Upper lobe of left lung (tissue), 6 donors: ENCODE results near the gene AIMP2. TPM values are rescaled to one million over a fixed set of nuclear protein-coding genes. Genes with fewer than 3 reads are reported as not detected.

ENCODE experiments used
- ATAC-seq, 2 donors: fragments of 200-7000 bp; cut with Tn5 transposase; one replicate each; pipeline ENCODE4 v1.9.1; 2022; ENCODE audit warnings: mild to moderate bottlenecking in 2 of 2, moderate library complexity in 2 of 2; ENCODE audit not compliant: low FRiP score in 2 of 2
- DNase-seq, 2 donors: peaks; one replicate each; pipeline ENCODE4 v3.0.0-alpha.2; 2019 to 2020
- H3K27ac ChIP-seq, 4 donors: fragments of 200-600 bp; sonication (generic); one replicate each; pipeline ENCODE4 v1.5.1; 2016 to 2019
- H3K27me3 ChIP-seq, 4 donors: fragments of 200-600 bp; sonication (generic); one replicate each; pipeline ENCODE4 v1.5.1; 2017 to 2019
- H3K36me3 ChIP-seq, 4 donors: fragments of 200-600 bp; sonication (generic); one replicate each; pipeline ENCODE4 v1.5.1; 2016 to 2019
- H3K4me1 ChIP-seq, 4 donors: fragments of 200-600 bp; sonication (generic); one replicate each; pipeline ENCODE4 v1.5.1; 2018 to 2019
- H3K4me3 ChIP-seq, 4 donors: fragments of 200-600 bp; sonication (generic); one replicate each; pipeline ENCODE4 v1.5.1; 2017 to 2019; ENCODE audit warnings: mild to moderate bottlenecking in 2 of 4, moderate library complexity in 1 of 4
- H3K9me3 ChIP-seq, 4 donors: fragments of 200-600 bp; sonication (generic); one replicate each; pipeline ENCODE4 v1.5.1; 2018 to 2019
- EP300 ChIP-seq, 4 donors: sonication (generic); formaldehyde crosslinking; IDR thresholded peaks; one replicate each; pipeline ENCODE4 v1.5.1; 2017; ENCODE audit warnings: antibody characterized with exemption in 4 of 4, control low read depth in 2 of 4
- POLR2A ChIP-seq, 4 donors: fragments of 450-650 bp; IDR thresholded peaks; one replicate each; pipeline ENCODE4 v1.5.1; 2016 to 2017; ENCODE audit warnings: antibody characterized with exemption in 4 of 4, mild to moderate bottlenecking in 2 of 4
- POLR2AphosphoS5 ChIP-seq, 2 donors: sonication (generic); formaldehyde crosslinking; IDR thresholded peaks; one replicate each; pipeline ENCODE4 v1.5.1; 2017; ENCODE audit warnings: antibody characterized with exemption in 2 of 2
- WGBS, 2 donors: methylation state at CpG; one replicate each; pipeline ENCODE4 v1.1.5; 2017 to 2018; 5-methylcytosine and 5-hydroxymethylcytosine counted together
- total RNA-seq, 6 donors: library from RNA; depleted of rRNA in 4 of 6; stranded (reverse); fragments of >200 nt in 4 of 6; gene quantifications; one replicate each; pipeline versions ENCODE4 v1.1.0 to v1.2.1, GENCODE V29; 2016 to 2021
- TF ChIP-seq, protein P1 (sequence below), 6 experiments: fragments of 450-650 bp in 4 of 6; fragments of 200-600 bp in 2 of 6; sonication (generic) in 2 of 6; IDR thresholded peaks; one replicate each; pipeline ENCODE4 v1.5.1; 2016 to 2019; ENCODE audit warnings: antibody characterized with exemption in 6 of 6
- donor health status: DM: no; HTN: no; CAD: no; lungs with moderate emphysema.
- donor health status: DM: no; HTN: yes; CAD: no; lungs with severe emphysema.

Gene AIMP2
- total RNA-seq, 6 donors from 2014 or later = 8.4 to 58.1 (median 25.3) TPM

DNA sequence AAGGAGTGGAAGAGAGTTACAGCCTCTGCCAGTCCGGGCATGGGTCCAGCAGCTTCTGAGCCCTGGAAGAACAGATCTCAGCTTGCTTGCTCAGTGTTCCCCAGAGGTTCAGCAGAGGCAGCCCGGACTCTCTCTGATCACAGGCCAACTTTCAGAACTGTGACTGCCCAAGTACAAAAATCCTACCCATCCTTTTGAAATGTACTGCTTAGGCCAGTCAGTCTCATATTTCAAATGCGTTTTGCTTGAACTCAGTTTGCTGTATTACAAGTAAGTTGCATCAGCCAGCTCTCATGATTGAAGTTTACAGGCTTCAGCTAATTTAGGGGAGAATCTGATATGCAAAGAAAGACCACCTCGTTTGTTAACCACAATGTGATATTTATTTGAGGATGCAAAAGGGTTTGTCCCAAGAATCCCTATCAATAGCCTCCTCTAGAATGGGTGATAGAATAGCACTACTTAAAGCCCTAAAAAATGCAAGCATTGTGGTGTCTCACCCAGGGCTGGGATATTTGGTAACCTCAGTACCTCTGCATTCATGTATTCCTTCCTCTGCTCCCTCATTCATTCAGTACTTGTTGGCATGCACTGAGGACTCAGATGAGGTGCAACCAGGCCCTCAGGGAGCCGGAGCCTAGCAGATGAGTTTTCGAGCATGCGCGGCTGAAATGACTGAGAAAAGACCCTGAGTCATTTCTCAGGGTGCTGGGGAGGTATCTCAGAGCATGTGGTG, 7.0 kb downstream of the AIMP2 start:
- 80 to 81% methylated on average over 8 of the region's 8 CpGs for WGBS, 2 donors
- peaks cover 7 to 22% (median 19%) of the 10 kb centered on the region in 4 donors for H3K4me1 ChIP-seq
- H3K27me3 ChIP-seq = no peaks in the 10 kb centered on the region
- H3K27ac ChIP-seq = peak overlapping the region; percentile 3 to 46 (median 32)
- H3K4me3 ChIP-seq = no peak overlapping the region
- DNase-seq = peak in 1 of 2 donors; percentile 67
- peak; percentile 41 to 77 for ATAC-seq
- H3K9me3 ChIP-seq = no peaks in the 10 kb centered on the region
- H3K36me3 ChIP-seq = peaks cover 18 to 60% (median 47%) of the 10 kb centered on the region in 4 donors
- TF ChIP-seq, protein P1, sequence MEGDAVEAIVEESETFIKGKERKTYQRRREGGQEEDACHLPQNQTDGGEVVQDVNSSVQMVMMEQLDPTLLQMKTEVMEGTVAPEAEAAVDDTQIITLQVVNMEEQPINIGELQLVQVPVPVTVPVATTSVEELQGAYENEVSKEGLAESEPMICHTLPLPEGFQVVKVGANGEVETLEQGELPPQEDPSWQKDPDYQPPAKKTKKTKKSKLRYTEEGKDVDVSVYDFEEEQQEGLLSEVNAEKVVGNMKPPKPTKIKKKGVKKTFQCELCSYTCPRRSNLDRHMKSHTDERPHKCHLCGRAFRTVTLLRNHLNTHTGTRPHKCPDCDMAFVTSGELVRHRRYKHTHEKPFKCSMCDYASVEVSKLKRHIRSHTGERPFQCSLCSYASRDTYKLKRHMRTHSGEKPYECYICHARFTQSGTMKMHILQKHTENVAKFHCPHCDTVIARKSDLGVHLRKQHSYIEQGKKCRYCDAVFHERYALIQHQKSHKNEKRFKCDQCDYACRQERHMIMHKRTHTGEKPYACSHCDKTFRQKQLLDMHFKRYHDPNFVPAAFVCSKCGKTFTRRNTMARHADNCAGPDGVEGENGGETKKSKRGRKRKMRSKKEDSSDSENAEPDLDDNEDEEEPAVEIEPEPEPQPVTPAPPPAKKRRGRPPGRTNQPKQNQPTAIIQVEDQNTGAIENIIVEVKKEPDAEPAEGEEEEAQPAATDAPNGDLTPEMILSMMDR (IDR thresholded peaks at IDR 0.05) = no peak
- peak in 1 of 4 donors; percentile 19 for TF ChIP-seq POLR2A (IDR thresholded peaks at IDR 0.05)
- TF ChIP-seq POLR2AphosphoS5 (IDR thresholded peaks at IDR 0.05) = no peak
- TF ChIP-seq EP300 (IDR thresholded peaks at IDR 0.05) = no peak

DNA sequence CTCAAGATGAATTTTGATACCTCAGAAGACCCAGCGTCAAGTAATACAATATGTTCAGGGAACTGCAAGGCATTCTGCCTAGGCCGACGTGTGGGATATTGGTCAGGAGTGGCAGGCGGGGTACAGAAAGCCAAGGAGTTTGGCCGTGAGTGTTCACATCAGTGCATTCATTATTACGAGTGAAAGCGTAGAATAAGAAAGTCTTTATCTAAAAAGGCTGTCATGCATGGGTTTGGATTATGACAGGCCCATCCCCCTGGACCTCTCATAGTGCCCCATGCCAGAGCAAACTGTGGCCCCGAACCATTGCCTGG, 7.5 kb downstream of the AIMP2 start:
- Histone ChIP-seq H3K27ac (peak overlapping the region in 1 of 4 donors; percentile 3), H3K4me3 (no peak overlapping the region), H3K9me3 (no peaks in the 10 kb centered on the region), H3K27me3 (no peaks in the 10 kb centered on the region), H3K4me1 (peaks cover 5 to 20% (median 18%) of the 10 kb centered on the region in 4 donors), H3K36me3 (peaks cover 18 to 65% (median 52%) of the 10 kb centered on the region in 4 donors)
- DNase-seq = no peak
- TF ChIP-seq, protein P1 (IDR thresholded peaks at IDR 0.05) = no peak
- TF ChIP-seq POLR2AphosphoS5 (IDR thresholded peaks at IDR 0.05) (no peak), EP300 (IDR thresholded peaks at IDR 0.05) (no peak), POLR2A (IDR thresholded peaks at IDR 0.05) (no peak)
- 93 to 94% methylated on average over 8 of the region's 8 CpGs for WGBS, 2 donors
- no peak for ATAC-seq

DNA sequence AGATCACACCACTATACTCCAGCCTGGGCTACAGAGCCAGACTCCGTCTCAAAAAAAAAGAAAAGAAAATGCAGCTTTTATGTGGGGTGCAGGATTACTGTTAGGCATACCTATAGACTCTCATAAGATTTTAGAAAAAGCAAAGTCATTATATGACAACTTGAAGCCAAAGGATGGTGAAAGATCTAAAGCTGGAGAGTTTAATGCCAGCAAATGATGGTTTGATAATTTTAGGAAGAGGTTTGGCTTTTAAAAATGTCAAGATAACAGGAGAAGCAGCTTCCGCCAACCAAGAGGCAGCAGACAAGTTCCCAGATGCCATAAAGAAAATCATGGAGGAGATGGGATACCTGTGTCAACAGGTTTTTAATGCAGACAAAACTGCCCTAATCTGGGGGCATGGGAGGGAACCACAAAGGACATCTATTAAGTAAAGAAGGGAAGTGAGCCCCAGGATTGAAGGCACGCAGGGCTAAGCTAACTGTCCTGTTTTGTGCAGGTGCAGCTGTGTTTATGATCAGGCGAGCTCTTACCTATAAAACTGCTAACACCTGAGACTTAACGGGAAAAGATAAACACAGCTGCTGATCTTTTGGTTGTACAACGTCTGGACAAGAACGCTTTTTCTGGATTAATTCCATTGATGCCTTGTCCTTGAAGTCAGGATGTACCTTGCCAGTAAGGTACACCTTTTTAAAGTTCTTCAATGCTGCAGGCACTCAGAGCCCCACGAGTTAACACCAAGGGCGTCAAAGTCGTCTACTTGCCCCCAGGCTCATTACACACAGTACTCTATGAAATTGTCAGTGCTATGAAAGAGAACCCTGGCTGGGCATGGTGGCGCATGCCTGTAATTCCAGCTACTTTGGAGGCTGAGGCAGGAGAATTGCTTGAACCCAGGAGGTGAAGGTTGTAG, 11.6 kb downstream of the AIMP2 start:
- TF ChIP-seq POLR2AphosphoS5 (IDR thresholded peaks at IDR 0.05) = no peak
- TF ChIP-seq POLR2A (IDR thresholded peaks at IDR 0.05) = no peak
- TF ChIP-seq, protein P1 (IDR thresholded peaks at IDR 0.05) = no peak
- no peak for TF ChIP-seq EP300 (IDR thresholded peaks at IDR 0.05)
- peaks cover under 1 to 7% (median 4%) of the 10 kb centered on the region in 4 donors for H3K4me1 ChIP-seq
- DNase-seq = no peak
- ATAC-seq = no peak
- H3K27ac ChIP-seq = no peak overlapping the region
- no peak overlapping the region for H3K4me3 ChIP-seq
- H3K27me3 ChIP-seq = no peaks in the 10 kb centered on the region
- 85 to 90% methylated on average over 11 of the region's 11 CpGs for WGBS, 2 donors
- H3K9me3 ChIP-seq = no peaks in the 10 kb centered on the region
- peaks cover 43 to 100% (median 85%) of the 10 kb centered on the region in 4 donors for H3K36me3 ChIP-seq

DNA sequence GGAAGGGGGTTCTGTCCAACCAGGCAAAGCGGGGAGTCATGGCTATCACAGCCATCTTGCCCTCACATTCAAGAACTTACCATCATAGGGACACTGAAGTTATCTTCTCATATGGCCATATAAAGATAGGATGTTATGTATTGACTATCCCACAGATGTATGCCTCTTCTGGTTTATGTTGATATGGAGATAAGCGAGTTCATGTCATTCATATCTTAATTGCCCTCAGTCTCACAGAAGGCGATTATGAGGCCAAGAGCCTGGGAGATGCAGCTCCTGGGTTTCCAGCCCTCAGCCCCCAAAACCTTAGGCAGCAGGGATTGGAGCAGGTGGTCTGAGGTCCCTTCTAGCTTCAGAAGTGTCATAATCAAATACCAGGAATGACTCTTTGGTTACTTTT, 13.6 kb downstream of the AIMP2 start:
- 93 to 100% methylated on average over 3 of the region's 3 CpGs for WGBS, 2 donors
- no peak for ATAC-seq
- H3K27me3 ChIP-seq = no peaks in the 10 kb centered on the region

More for the DNA sequence above, 13.6 kb downstream of the AIMP2 start:
- Histone ChIP-seq H3K4me3 (no peak overlapping the region), H3K36me3 (peaks cover 42 to 98% (median 84%) of the 10 kb centered on the region in 4 donors), H3K4me1 (peaks cover 7 to 18% (median 15%) of the 10 kb centered on the region in 4 donors), H3K27ac (no peak overlapping the region), H3K9me3 (no peaks in the 10 kb centered on the region)
- DNase-seq = no peak
- TF ChIP-seq POLR2AphosphoS5 (IDR thresholded peaks at IDR 0.05) (no peak), EP300 (IDR thresholded peaks at IDR 0.05) (no peak), POLR2A (IDR thresholded peaks at IDR 0.05) (no peak)
- TF ChIP-seq, protein P1 (IDR thresholded peaks at IDR 0.05) = no peak
